Heart right ventricle (tissue), 16 donors: ENCODE results near the gene COL1A1. TPM values are rescaled to one million over a fixed set of nuclear protein-coding genes. Genes with fewer than 3 reads are reported as not detected.

ENCODE experiments used
- ATAC-seq, 8 donors: fragments of 200-7000 bp; cut with Tn5 transposase; one replicate each; pipeline ENCODE4 v1.9.1; 2020; ENCODE audit warnings: mild to moderate bottlenecking in 8 of 8, moderate library complexity in 8 of 8, moderate number of reproducible peaks in 1 of 8
- DNase-seq, 2 donors: peaks; one replicate each; pipeline ENCODE4 v3.0.0-alpha.2; 2020
- H3K27ac ChIP-seq, 10 donors: fragments of 200-600 bp; sonication (generic) in 2 of 10; one replicate each; pipeline versions ENCODE4 v1.5.0 to v1.8.0; 2020 to 2022; ENCODE audit warnings: mild to moderate bottlenecking in 3 of 10
- H3K27me3 ChIP-seq, 7 donors: fragments of 200-600 bp; one replicate each; pipeline ENCODE4 v1.8.0; 2021 to 2022; ENCODE audit warnings: mild to moderate bottlenecking in 2 of 7
- H3K36me3 ChIP-seq, 9 donors: fragments of 200-600 bp; sonication (generic) in 1 of 9; one replicate each; pipeline versions ENCODE4 v1.5.0 to v1.8.0; 2020 to 2022; ENCODE audit warnings: mild to moderate bottlenecking in 2 of 9
- H3K4me1 ChIP-seq, 9 donors: fragments of 200-600 bp; sonication (generic) in 1 of 9; one replicate each; pipeline versions ENCODE4 v1.5.0 to v1.8.0; 2020 to 2022; ENCODE audit warnings: mild to moderate bottlenecking in 4 of 9
- H3K4me3 ChIP-seq, 10 donors: fragments of 200-600 bp; sonication (generic) in 2 of 10; one replicate each; pipeline versions ENCODE4 v1.5.0 to v1.8.0; 2020 to 2022; ENCODE audit warnings: mild to moderate bottlenecking in 7 of 10, moderate library complexity in 2 of 10
- H3K9me3 ChIP-seq, 11 donors: fragments of 200-600 bp in 10 of 11; sonication (generic) in 2 of 11; one replicate each; pipeline versions ENCODE4 v1.5.0 to v1.8.0; 2013 to 2022; ENCODE audit warnings: mild to moderate bottlenecking in 2 of 11, control low read depth in 1 of 11, moderate library complexity in 1 of 11
- WGBS, 2 donors: extraction: QIAGEN DNeasy Blood & Tissue Kit; methylation state at CpG; one replicate each; pipeline ENCODE4 v1.1.7; 2013; ENCODE audit warnings: inconsistent platforms in 1 of 2; 5-methylcytosine and 5-hydroxymethylcytosine counted together
- intact Hi-C, 10 donors: fragments of 100-400 bp; cut with DNase I; formaldehyde crosslinking; loops; one replicate each; pipeline versions ENCODE4 v1.11.1 to v1.14.2; 2022
- polyA plus RNA-seq, 2 donors: library from polyadenylated mRNA; stranded (reverse); fragments of 200-250 nt; gene quantifications; one replicate each; pipeline ENCODE4 v1.2.3, GENCODE V29; 2013
- total RNA-seq, 10 donors: library from RNA; stranded (reverse); fragmentation: NEBNext Ultra II Directional in 3 of 10; extraction: Animal tissue kit (Norgen Biotek cat#: 25700) in 3 of 10; gene quantifications; one replicate each; pipeline versions ENCODE4 v1.2.1 to v1.2.4, GENCODE V29; 2021 to 2023
- TF ChIP-seq, protein P1 (sequence below), 9 donors: fragments of 200-600 bp; sonication (generic) in 2 of 9; IDR thresholded peaks; one replicate each; pipeline versions ENCODE4 v1.5.0 to v1.8.0; 2021 to 2022; ENCODE audit warnings: antibody characterized with exemption in 9 of 9, mild to moderate bottlenecking in 5 of 9, moderate library complexity in 1 of 9
- donor health status: Arrhythmogenic right ventricular cardiomyopathy.
- donor health status: ischemic (EF 13 %, LVEDD 7.1; RV severe dilation, severe dysfunction).
- donor health status: healthy with polysubstance abuse.
- donor health status: DM: no; HTN: yes; CAD: no.
- donor health status: DM: no; HTN: no; CAD: no.
- donor health status: ischemic (EF 25% LVEDD 6.9; RV normal size, moderate dysfunction).
- donor health status: ischemic (EF 25% LVEDD 5.7; RV mildly dilated, moderate dysfunction).
- donor health status: healthy.
- donor health status: DM: yes; HTN: yes; CAD: no.
- donor health status: Ischemic cardiomyopathy.
- donor health status: ischemic (EF 35%, LVEDD 5.7; RV mildly dilated, moderate dysfunction).
- donor health status: nonischemic (EF 11% LVEDD 7.7; RV severe dilation, severe dysfunction).
- donor health status: DM: yes; HTN: yes; CAD: no.
- donor health status: PGD.
- donor health status: ischemic (EF 29% LVEDD 5.4; RV normal size, mild dysfunction).
- donor health status: nonischemic (EF 23%, LVEDD 6.1; RV moderate dilation, normal function).

COL1A1 gene
- total and polyA plus RNA-seq, 12 donors: 30.2 to 455 (median 45.9) TPM

DNA sequence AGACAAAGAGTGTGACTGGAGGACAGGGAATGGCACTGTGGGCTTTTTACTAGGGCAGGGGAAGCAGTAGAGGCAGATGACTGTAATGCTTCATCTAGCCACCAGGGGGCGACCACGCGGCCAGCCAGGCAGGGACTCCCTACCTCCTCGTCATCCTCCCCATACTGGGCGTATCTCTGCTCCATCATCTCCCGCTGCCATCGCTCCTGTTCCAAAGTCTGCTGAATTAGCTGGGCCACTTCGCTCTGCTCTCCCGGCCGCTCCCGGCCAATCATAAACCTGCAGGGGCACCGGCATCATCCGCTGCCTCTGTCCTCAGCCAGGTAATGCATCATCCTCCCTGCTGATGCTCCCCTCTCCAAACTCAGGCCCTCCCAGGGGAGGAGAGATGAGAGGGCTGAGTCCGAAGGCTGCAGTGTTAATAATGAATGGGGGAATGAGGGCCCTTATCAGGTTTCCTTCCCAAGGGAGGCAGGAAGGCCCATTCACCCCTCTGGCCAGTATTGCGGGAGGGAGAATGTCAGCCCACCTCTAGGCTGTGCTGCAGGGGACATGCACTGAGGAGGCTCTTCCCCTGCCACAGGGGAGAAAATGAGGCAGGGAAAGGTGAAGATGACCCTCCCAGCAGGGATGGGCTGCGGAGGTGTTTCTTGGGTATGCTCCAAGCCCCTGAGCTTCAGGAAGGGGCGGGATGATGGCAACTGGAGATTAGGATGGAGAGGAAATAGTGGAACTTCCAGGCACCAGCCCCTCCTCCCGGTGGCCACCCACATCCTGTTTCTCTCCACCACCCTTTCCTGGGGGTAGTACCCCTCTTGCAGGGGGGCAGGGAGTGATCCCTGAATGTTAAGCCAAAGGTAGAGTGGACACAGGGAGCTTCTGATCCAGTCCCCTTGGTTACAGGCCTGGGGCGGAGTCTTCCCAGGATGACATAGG, 61.2 kb downstream of the COL1A1 start:
- Histone ChIP-seq H3K4me3 (peak overlapping the region in 3 of 10 donors; percentile 10 to 19 (median 11)), H3K36me3 (peaks cover 5 to 100% (median 79%) of the 10 kb centered on the region in 9 donors), H3K27me3 (no peaks in the 10 kb centered on the region), H3K27ac (peak overlapping the region; percentile 29 to 83 (median 72)), H3K9me3 (no peaks in the 10 kb centered on the region), H3K4me1 (peaks cover 14 to 61% (median 43%) of the 10 kb centered on the region in 9 donors)
- ATAC-seq (peak; percentile 71 to 87 (median 78)), DNase-seq (peak; percentile 81 to 82)
- TF ChIP-seq, protein P1, sequence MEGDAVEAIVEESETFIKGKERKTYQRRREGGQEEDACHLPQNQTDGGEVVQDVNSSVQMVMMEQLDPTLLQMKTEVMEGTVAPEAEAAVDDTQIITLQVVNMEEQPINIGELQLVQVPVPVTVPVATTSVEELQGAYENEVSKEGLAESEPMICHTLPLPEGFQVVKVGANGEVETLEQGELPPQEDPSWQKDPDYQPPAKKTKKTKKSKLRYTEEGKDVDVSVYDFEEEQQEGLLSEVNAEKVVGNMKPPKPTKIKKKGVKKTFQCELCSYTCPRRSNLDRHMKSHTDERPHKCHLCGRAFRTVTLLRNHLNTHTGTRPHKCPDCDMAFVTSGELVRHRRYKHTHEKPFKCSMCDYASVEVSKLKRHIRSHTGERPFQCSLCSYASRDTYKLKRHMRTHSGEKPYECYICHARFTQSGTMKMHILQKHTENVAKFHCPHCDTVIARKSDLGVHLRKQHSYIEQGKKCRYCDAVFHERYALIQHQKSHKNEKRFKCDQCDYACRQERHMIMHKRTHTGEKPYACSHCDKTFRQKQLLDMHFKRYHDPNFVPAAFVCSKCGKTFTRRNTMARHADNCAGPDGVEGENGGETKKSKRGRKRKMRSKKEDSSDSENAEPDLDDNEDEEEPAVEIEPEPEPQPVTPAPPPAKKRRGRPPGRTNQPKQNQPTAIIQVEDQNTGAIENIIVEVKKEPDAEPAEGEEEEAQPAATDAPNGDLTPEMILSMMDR (IDR thresholded peaks at IDR 0.05): peak; percentile 92 to 99 (median 97)
- intact Hi-C loops: loop anchor here in 5 of 10 donors (1.0 to 5.0 kb wide), 2 partner anchors 21 to 37 kb away; no protein-coding TSS in a partner anchor
- 30 to 33% methylated on average over 19 of the region's 19 CpGs for WGBS, 2 donors

DNA sequence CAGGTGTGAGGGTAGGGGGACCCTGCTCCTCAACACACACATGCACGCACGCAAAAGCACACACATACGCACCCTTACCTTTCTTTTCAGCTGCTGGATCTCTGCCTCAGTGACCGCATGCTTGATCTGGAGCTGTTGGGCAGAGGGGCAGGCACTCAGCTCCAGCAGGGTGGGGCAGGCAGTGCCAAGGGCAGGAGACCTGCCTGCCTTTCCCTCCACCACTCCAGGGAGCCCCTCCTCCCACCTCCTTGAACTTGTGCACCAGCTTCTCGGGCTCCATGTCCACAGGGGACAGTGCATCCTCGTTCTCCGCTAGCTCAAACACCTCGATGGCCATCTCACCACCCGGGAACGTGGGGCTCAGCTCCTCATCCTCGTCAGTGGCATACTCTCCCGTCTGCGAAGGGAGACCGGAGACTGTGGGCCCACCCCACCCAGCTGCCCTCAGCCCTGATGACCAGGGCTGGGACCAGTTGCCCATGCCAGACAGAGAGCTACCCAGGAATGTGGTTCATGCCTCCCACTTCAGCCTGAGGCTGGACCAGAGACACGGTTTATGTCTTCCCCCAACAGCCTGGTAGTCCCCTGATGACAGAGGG, 62.1 kb downstream of the COL1A1 start:
- TF ChIP-seq, protein P1 (IDR thresholded peaks at IDR 0.05): no peak
- intact Hi-C loops: loop anchor here in 1 of 10 donors (5.0 kb wide), 1 partner anchor 38 kb away; no protein-coding TSS in a partner anchor
- Histone ChIP-seq H3K27ac (peak overlapping the region in 6 of 10 donors; percentile 23 to 81 (median 71)), H3K27me3 (no peaks in the 10 kb centered on the region), H3K4me3 (no peak overlapping the region), H3K4me1 (peaks cover 10 to 54% (median 38%) of the 10 kb centered on the region in 9 donors), H3K9me3 (no peaks in the 10 kb centered on the region), H3K36me3 (peaks cover 5 to 100% (median 79%) of the 10 kb centered on the region in 9 donors)
- DNase-seq (no peak), ATAC-seq (no peak)
- WGBS, 2 donors: 87 to 92% methylated on average over 15 of the region's 15 CpGs

DNA sequence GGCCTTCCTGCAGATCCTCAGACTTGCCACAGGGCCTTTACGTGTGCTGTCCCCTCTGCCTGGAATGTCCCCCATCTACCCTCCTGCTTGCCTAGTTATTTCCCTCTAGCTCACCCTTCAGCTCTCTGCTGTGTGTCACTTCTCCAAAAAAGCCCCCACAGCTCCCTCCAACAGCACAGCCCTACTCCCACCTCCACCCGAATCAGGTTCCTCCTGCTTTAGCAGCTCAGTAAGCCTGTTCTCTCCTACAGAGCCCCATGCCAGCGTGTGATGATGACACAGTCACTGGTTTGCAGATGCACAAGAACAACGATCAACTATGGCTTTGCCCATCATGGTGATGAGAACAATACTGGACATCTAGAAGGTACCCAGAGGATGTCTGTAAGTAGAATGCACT, 64.4 kb downstream of the COL1A1 start:
- ATAC-seq (no peak), DNase-seq (no peak)
- H3K27me3 ChIP-seq: no peaks in the 10 kb centered on the region
- peaks cover 5 to 90% (median 64%) of the 10 kb centered on the region in 9 donors for H3K36me3 ChIP-seq
- peaks cover 16 to 58% (median 50%) of the 10 kb centered on the region in 9 donors for H3K4me1 ChIP-seq
- no peaks in the 10 kb centered on the region for H3K9me3 ChIP-seq
- no peak overlapping the region for H3K27ac ChIP-seq
- TF ChIP-seq, protein P1 (IDR thresholded peaks at IDR 0.05): no peak
- 91 to 99% methylated on average over 4 of the region's 4 CpGs for WGBS, 2 donors
- intact Hi-C loops: loop anchor here in 1 of 10 donors (5.0 kb wide), 1 partner anchor 40 kb away; no protein-coding TSS in a partner anchor
- H3K4me3 ChIP-seq: no peak overlapping the region

DNA sequence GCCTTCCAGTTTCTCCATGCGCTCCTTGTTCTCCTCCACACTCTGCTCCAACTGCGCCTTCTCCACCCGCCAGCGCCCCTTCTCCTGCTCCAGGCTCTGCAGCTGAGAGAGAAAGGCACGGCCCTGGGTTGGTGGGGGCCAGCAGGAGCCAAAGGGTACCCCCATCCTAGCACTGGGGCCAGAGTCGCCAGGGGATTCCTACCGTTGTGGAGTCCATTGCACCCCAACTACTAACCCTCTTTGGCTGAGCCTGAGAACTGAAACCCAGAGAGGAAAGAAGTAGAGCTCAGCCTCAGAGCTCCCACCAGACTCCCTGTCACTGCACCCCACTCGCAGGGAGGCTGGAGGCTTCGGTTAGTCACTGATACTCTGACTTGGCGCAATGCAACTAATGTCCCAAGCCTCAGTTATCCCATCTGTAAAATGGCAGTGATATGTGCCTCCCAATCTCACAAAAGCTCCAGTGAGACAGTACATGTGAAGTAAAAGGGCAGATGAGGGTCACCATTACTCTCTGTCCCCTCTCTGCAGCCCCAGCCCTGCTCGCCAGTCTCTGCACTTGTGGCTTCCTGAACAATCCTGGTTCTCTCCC, 65.2 kb downstream of the COL1A1 start:
- no peak for DNase-seq
- H3K27me3 ChIP-seq: no peaks in the 10 kb centered on the region
- no peak overlapping the region for H3K4me3 ChIP-seq
- WGBS, 2 donors: 95 to 96% methylated on average over 11 of the region's 11 CpGs
- peaks cover 16 to 53% (median 42%) of the 10 kb centered on the region in 9 donors for H3K4me1 ChIP-seq
- intact Hi-C loops: loop anchor here in 1 of 10 donors (5.0 kb wide), 1 partner anchor 41 kb away; no protein-coding TSS in a partner anchor
- H3K27ac ChIP-seq: no peak overlapping the region
- H3K36me3 ChIP-seq: peaks cover 5 to 82% (median 58%) of the 10 kb centered on the region in 9 donors
- TF ChIP-seq, protein P1 (IDR thresholded peaks at IDR 0.05): no peak
- no peak for ATAC-seq
- no peaks in the 10 kb centered on the region for H3K9me3 ChIP-seq
